GM23248 (cell line): Measurements from ENCODE around the gene TNPO3.

Source experiments
- EZH2 ChIP-seq: fragments of 200-600 bp; sonication (generic); IDR thresholded peaks from 2 replicates; pipeline ENCODE4 v1.6.1; 2018; ENCODE audit warnings: antibody characterized with exemption, mild to moderate bottlenecking; ENCODE audit not compliant: insufficient read depth, poor library complexity, severe bottlenecking
- EZH2phosphoT487 ChIP-seq: fragments of 200-600 bp; sonication (generic); IDR thresholded peaks from 2 replicates; pipeline ENCODE4 v1.6.1; 2018; ENCODE audit warnings: antibody characterized with exemption, moderate library complexity, mild to moderate bottlenecking, low read depth; ENCODE audit not compliant: insufficient read depth

GRCh38 chr7:128937271-128937646 is 117.7 kb downstream of the TNPO3 start:
- TF ChIP-seq EZH2phosphoT487, result no peak
- TF ChIP-seq EZH2, result no peak
